GM12864 (cell line): ENCODE measurements around the gene ABCA7.
A peak's percentile ranks its signal among the peaks of the same experiment; 100 is the strongest.

Experiments
- DNase-seq: peaks from one replicate; pipeline ENCODE4 v3.0.0-alpha.2; 2011; ENCODE audit warnings: low read depth
- H3K4me3 ChIP-seq: 2 replicates; pipeline ENCODE4 v1.5.1; 2011; ENCODE audit warnings: mild to moderate bottlenecking, low read depth, low read length, control low read depth
- TF ChIP-seq, protein P1 (sequence below): IDR thresholded peaks from 2 replicates; pipeline ENCODE4 v1.5.1; 2011; ENCODE audit warnings: low read depth, mild to moderate bottlenecking, moderate library complexity, low read length, control low read depth, inconsistent platforms; ENCODE audit errors: missing control alignments

The ABCA7 gene

DNA sequence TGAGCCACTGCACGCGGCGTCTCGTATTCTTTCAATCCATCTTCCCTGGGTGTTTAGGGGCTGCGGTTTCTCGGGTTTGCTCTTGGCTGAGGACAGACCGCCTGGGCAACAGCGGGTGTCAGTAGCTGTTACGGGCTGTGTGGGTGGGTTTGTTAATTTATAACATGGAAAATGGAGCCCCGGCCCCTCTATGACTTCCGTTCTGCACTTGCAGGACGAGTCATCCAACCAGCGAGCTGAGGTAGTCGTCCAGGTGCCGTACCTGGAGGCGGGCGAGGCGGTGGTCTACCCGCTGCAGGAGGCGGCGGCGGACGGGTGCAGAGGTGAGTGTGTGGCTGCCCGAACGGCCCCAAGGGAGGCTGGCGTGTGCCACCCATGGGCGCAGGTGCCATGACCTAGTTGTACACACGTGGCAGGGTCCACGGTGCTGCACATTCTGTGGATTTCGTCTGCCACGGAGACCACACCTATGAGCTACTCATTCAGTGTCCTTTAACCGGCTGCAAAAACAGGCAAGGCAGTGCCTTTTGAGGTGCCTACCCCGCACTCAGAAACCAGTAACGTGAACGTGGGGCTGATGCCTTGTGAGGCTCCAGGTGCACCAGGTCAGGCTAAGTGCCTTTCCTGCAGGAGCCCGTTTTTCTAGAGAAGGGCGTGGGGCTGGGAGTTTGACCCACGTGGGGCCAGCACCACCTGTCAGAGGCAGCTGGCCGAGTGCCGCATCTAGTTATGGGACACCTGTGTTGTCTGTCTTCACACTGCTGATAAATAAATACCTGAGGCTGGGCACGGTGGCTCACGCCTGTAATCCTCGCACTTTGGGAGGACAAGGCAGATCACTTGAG is 44.3 kb downstream of the ABCA7 start:
- DNase-seq, result no peak
- no peak overlapping the region for H3K4me3 ChIP-seq
- TF ChIP-seq, protein P1, sequence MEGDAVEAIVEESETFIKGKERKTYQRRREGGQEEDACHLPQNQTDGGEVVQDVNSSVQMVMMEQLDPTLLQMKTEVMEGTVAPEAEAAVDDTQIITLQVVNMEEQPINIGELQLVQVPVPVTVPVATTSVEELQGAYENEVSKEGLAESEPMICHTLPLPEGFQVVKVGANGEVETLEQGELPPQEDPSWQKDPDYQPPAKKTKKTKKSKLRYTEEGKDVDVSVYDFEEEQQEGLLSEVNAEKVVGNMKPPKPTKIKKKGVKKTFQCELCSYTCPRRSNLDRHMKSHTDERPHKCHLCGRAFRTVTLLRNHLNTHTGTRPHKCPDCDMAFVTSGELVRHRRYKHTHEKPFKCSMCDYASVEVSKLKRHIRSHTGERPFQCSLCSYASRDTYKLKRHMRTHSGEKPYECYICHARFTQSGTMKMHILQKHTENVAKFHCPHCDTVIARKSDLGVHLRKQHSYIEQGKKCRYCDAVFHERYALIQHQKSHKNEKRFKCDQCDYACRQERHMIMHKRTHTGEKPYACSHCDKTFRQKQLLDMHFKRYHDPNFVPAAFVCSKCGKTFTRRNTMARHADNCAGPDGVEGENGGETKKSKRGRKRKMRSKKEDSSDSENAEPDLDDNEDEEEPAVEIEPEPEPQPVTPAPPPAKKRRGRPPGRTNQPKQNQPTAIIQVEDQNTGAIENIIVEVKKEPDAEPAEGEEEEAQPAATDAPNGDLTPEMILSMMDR, result no peak

DNA sequence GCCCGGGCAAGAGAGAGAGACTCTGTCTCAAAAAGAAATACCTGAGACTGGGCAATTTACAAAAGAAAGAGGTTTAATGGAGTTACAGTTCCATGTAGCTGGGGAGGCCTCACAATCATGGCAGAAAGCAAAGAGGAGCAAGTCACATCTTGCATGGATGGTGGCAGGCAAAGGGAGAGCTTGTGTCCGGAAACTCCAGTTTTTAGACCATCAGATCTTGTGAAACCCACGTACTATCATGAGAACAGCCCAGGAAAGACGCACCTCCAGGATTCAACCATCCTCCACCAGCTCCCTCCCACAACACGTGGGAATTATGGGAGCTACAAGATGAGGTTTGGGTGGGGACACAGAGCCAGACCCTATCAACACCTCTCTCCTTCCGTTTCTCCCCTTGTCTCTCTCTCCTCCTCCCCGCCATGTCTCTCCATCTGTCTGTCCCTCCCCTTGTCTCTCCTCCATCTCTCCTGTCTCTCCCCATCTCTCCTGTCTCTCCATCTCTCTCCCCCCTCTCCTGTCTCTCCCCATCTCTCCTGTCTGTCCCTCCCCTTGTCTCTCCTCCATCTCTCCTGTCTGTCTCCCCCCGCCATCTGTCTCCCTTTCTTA is 45.2 kb downstream of the ABCA7 start:
- TF ChIP-seq, protein P1, result no peak
- H3K4me3 ChIP-seq, result no peak overlapping the region
- no peak for DNase-seq

DNA sequence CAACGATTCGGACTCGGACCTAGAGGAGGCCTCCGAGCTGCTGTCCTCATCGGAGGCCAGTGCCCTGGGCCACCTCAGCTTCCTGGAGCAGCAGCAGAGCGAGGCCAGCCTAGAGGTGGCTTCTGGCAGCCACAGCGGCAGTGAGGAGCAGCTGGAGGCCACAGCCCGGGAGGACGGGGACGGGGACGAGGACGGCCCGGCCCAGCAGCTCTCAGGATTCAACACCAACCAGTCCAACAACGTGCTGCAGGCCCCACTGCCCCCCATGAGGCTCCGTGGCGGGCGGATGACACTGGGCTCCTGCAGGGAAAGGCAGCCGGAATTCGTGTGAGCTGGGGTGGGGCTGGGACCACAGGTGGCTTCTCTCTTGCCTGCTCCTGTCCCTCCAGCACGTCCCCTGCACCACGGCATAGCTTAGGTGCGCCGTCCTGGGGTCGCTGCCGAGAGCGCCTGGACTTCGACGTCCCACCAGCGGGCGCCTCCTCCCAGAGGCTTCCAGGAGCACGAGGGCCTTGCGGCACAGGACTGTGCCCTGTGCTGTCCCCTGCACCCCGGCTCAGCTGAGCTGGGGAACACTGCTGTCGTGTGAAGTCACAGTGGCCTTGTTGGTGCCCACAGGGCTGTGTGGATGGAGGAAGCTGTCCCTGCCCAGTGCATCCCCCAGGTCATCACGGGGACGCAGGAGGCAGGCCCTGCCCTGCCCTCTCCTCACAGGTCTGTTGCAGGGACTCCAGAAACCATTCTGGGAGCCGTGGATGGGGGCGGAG is 46.0 kb downstream of the ABCA7 start:
- no peak overlapping the region for H3K4me3 ChIP-seq
- TF ChIP-seq, protein P1, result no peak
- DNase-seq, result no peak

DNA sequence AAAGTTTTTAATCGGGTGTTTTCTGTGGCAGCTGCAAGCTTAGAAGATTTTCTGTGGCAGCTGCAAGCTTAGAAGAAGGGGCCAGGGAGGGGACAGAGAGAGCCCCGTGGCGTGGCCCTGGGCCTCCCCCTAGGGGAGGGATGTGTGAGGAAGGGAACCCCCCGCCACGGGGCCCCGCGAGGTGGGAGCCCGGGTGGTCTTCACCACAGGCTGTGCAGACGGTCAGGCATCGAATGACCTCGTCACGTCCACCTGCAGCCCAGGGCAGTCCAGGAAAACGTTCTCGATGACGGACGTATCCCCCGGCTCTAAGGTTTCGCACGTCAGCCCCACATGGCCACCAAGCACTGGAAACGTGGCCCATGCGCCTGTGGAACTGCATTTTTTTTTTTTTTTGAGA is 46.7 kb downstream of the ABCA7 start:
- TF ChIP-seq, protein P1, result no peak
- H3K4me3 ChIP-seq, result no peak overlapping the region
- no peak for DNase-seq

DNA sequence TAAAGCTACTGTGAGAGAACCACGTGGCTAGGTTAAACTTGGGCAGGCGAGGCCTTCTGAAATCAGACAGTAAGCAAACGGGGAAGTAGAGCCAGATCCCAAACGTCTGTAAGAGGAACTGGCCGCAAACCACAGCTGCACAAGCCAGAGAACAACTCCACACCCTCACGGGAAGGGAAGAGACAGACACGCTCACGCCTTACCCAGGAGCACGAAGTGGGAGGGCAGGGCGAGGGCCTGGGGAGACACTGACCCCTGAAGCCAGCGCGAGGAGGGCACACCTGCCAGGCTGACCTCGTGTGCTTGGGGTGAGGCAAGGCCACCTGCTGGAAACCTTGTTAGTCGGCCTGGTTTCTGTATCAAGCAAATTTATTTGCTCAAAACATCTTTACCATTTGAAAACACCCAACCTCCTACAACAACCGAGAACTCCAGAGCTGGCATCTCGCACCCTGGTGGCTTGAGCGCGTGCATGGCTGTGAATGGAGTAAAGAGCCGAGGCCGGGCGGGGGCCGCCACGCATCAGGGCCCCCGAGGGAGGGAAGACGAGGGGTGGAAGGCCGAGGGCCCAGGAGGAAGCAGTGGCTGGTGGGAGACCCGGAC is 48.0 kb downstream of the ABCA7 start:
- no peak for DNase-seq
- no peak overlapping the region for H3K4me3 ChIP-seq
- TF ChIP-seq, protein P1, result peak; percentile 33

DNA sequence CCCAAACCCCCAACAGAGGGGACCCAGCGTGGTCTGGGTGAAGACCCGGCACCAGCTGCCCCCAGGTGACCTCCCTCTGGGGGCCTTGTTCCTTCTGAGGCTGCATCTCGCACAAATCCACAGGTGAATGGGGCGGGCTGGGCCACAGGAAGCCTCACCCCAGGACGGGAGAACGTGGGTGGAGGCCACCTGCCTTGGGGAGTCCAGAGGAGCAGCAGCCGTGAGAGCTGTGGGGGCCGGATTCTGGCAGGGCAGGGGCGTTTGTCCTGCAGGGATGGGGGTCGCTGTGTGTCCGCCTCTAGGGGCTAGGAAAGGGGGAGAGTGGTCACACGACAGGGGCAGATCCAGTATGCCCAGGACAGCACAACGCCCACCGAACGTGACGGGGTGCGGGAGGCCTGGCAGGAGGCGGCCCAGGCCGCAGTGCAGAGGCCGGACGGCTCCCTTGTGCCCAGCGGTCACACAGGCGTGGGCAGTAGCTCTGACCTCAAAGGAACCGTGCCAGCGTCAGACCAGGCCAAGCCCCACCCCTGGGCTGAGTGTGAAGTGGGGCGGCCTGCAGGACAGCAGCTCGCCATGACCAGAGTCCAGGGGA is 48.6 kb downstream of the ABCA7 start:
- TF ChIP-seq, protein P1, result no peak
- H3K4me3 ChIP-seq, result no peak overlapping the region
- DNase-seq, result no peak
